GM10847 (cell line): ENCODE measurements around the gene RGS10.

Source experiments
- POLR2A ChIP-seq: IDR thresholded peaks from 2 replicates; pipeline ENCODE4 v1.6.1; 2011; ENCODE audit not compliant: insufficient read length; ENCODE audit errors: extremely low read depth

RGS10 gene, protein sequence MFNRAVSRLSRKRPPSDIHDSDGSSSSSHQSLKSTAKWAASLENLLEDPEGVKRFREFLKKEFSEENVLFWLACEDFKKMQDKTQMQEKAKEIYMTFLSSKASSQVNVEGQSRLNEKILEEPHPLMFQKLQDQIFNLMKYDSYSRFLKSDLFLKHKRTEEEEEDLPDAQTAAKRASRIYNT

DNA sequence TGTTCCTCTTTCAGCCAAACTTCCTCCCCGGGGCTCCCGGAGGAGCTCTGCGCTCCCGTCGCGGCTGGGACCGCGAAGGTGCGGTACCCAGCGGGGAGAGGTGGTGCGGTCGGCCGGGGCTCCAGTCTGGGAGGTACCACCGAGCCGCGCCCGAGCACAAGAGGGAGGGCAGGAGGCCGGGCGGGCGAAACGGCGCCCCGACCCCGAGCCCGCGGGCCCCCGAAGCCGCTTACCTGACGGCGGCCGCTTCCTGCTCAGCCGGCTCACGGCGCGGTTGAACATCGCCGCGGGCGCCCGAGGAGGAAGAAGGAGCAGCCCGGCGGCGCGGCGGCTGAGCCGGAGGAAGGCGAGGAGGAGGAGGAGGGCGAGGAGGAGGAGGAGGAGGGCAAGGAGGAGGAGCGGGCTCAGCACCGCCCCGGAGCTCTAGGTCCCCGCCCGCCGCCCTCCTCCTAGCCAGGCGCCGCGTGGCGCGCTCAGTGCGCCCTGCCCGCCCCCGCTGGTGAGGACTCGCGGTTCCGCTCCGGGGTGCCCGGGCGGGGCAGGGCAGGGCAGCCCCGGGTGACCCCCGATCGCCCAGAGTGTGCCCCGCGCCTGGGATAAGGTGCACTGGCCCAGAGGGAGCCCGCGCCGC lies at the start of gene RGS10:
Gene RGS10 (minus strand): TSS at position 363 of the 631 bp plus-strand sequence. CDS start 81 bp downstream, at position 282.
- peak; percentile 73 for TF ChIP-seq POLR2A

DNA sequence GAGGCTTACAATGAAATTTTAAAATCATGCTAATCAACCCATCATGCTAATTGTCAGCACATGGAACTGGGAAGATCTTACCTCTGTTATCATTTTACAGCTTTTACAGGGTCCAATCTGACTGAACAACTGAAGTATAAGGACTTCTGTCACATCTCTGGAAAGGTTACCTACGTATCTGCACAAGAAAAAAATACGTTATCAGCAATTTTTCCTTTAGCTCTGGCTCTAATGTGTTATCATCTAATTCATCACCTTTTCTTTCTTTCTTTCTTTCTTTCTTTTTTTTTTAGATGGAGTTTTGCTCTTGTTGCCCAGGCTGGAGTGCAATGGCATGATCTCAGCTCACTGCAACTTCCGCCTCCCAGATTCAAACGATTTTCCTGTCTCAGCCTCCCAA lies 45.6 kb upstream of the RGS10 start:
- TF ChIP-seq POLR2A = no peak

GRCh38 chr10:119578355-119578754 lies 35.8 kb upstream of the RGS10 start:
- no peak for TF ChIP-seq POLR2A

- no peak for TF ChIP-seq POLR2A
These were observed 33.5 kb upstream of the RGS10 start for GRCh38 chr10:119575991-119576390.

DNA sequence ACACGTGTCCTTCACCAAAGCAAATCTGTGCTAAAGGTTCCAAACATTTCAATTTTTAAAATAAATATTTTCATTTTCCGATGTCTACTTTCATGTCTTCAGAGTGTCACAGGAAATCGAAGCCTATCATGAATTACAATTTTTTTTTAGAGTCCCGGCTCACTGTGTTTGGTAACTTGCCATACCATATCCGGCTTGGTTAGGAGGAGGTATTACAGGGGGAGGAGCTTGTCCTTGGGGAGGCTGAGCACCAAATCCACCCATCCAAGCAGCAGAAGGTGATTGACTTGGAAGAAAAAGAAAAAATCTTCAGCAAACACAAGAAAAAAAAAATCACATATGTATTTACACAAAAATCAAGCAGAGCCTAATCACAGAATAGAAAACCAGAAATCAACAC lies 33.0 kb upstream of the RGS10 start:
- no peak for TF ChIP-seq POLR2A

DNA sequence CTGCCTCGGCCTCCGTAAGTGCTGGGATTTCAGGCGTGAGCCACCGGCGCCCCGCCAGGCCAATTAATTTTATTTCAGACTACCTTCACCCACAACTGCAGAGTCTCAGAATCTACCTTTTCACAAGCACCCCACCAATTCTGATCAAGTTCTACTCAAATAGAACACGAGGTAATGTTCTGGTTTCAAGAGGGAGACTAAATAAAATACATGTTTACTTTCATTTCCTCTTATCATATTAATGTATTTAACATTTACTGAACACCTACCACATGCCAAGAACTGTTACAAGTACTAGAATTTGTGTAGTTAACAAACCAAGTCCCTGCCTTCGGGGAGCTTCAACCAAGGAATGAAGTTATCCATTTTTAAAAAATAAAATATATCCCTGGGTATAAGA lies 25.5 kb upstream of the RGS10 start:
- no peak for TF ChIP-seq POLR2A

DNA sequence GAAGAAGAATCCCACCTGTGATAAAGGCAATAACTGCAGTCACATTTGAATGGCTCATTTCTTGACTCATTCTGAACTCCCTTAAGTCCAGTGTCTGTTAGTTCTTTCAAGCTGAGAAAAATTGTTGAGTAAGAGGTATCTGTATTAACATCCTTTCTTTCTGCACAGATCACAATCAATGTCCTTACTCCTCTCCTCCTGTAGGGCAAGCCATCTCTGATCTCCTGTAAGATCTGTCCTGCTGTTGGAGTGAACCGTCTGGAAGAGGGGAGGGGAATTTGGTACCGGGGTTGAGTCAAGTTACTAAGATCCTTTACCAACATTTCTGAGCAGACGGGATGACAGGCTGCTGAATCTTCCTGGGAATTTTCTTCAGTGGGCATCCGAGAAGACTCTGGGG lies 19.6 kb upstream of the RGS10 start:
- TF ChIP-seq POLR2A = no peak

- no peak for TF ChIP-seq POLR2A
These were observed 12.8 kb upstream of the RGS10 start for GRCh38 chr10:119555178-119555784.

DNA sequence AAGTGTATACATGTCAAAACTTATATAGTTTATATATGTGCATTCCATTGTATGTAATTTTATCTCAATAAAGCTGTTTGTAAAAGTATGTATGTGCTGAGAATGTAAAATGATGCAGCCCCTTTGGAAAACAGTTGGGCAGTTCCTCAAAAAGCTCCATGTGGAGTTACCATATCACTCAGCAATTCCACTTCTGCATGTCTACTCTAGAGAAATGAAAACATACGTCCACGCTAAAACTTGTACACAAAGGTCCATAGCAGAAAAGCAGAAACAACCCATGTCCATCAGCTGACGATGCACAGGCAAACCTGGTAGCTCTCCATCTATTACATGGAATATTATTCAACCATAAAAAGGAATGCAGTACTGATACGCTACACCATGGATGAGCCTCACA lies 8.3 kb upstream of the RGS10 start:
- no peak for TF ChIP-seq POLR2A

- no peak for TF ChIP-seq POLR2A
These were observed 6.9 kb upstream of the RGS10 start for GRCh38 chr10:119549247-119549999.

DNA sequence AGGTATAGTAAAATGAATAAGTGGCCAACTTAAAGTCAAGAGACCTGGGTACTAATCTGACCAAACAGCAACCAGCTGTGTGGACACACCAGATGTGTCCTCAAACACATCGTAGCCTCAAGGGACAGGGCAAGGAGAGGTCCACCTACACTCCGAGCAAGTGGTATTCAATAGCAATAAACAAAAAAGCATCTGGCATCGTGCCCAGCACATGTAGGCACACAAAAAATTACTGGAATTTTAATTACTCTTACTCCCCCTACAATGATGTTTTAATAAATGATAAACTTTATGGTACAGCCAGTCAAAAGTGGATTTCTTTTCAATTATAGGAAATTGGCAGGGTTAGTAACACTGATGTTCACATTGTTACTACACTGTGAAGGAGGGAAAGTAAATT lies 3.5 kb upstream of the RGS10 start:
- no peak for TF ChIP-seq POLR2A

GRCh38 chr10:119545310-119545709 lies 2.8 kb upstream of the RGS10 start:
- no peak for TF ChIP-seq POLR2A

DNA sequence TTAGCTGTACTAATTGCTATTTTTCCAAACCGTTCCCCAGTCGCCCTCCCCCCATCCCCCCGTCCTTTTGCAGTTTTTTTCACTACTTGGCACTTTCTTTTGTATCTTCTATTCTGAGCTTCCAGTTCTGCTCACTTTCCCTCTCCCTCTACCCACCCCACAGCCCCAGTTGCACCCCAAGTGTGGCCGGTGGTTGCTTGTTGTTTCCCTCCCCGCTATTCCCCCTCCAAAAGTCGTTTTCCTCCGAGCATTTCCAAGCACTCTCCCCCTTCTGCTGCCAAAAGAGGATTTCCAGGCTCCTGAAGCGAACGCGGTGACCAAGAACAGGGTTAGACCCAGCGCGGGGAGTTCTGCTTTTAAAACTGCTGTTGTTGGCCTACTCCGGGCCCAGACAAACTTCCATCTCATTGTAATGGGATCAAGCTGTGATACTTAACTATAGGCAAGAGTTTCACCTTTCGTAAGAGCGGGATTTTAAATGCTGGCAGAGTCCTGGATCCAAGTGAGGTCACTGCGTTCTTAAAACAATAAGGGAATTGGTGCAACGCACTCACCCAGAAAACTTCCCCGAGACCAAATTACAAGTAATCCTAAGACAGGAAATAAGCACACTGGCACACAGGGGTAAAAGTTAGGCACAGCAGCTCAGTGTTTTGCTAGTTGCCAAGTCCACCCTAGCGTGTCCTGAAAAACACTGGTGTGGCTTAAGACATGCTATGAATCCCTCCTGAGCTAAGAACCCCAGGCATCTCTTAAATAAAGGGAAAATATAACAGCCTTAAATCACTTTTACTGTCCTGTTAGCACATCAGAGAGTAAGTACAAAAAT lies 1.5 kb upstream of the RGS10 start:
- TF ChIP-seq POLR2A = no peak

- no peak for TF ChIP-seq POLR2A
These were observed 682 bp upstream of the RGS10 start for GRCh38 chr10:119542988-119543813.

- no peak for TF ChIP-seq POLR2A
These were observed 811 bp downstream of the RGS10 start for GRCh38 chr10:119541459-119542356.
